HG02973 (cell line): ENCODE measurements around the gene TKTL1.
"Not testable (repeated sequence)": the region's sequence is repeated elsewhere in the genome, so short reads cannot be mapped to it uniquely, and the experiment has no call there.

Experiments used
- ATAC-seq: cut with Tn5 transposase; IDR thresholded peaks from one replicate; pipeline ENCODE4 v1.9.1; 2021; ENCODE audit warnings: moderate library complexity; ENCODE audit not compliant: unreplicated experiment

TKTL1 gene

DNA sequence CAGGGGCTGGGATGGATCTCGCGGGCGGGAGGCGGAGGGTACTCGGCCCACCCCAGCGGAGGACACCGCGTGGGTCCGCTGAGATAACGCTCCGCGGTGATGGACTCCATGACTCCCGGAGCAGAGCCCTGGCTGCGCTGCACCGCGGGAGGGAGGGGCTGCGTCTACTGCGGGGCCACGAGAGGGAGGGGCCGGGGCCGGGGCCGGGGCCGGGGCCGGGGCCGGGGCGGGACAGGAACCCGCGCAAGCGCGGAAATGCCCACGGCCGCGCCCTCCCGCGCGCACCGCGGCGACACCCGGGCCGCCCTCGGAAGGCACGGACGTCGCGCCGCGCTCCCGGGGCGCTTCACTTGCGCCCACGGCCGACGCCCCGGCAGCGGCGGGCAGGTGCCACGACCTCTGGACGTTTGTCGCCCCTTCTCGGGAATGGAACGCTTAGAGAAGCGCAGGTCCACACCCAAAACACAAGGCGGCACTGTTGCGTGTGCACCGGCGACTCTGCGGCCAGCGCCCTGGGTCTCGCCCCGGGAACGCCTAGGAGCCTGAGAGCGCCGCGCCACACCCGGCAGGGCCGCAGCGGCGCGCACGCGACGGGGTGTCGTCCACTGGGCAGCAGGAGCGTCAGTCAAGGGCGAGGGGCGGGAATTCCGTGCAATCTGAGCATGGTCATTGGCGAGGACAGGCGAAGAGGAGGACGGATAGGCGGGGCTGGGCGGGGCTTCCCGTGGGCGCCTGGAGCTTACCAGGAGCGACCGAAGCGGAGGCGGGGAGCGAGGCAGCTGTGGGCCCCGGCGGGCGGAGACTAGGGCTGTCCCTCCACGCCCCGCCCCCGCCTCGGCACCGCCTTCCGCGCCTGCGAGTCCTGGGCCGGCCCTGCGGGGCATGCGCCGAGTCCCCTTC is 46.1 kb downstream of the TKTL1 start:
- ATAC-seq, result peak; percentile 67

GRCh38 chrX:154343063-154343462 is 47.5 kb downstream of the TKTL1 start:
- ATAC-seq, result not testable (repeated sequence)

GRCh38 chrX:154343620-154344019 is 48.0 kb downstream of the TKTL1 start:
- ATAC-seq, result not testable (repeated sequence)

DNA sequence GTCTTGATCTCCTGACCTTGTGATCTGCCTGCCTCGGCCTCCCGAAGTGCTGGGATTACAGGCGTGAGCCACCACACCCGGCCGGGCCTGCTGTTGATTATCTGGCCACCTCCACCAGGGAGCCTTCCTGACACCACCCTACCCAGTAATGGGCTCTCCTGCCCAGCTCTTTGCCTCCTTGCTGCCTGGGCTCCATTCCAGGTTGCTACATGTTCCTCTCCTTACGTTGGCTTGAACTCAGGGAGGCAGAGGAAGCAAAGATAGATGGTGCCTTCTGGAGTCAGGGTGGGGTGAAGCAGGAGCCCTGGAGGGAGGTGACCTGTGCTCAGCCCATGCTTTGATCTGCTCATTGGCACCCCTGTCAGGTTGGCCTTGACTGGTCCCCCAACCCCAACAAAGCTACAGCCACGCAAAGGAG is 52.5 kb downstream of the TKTL1 start:
- ATAC-seq, result no peak

DNA sequence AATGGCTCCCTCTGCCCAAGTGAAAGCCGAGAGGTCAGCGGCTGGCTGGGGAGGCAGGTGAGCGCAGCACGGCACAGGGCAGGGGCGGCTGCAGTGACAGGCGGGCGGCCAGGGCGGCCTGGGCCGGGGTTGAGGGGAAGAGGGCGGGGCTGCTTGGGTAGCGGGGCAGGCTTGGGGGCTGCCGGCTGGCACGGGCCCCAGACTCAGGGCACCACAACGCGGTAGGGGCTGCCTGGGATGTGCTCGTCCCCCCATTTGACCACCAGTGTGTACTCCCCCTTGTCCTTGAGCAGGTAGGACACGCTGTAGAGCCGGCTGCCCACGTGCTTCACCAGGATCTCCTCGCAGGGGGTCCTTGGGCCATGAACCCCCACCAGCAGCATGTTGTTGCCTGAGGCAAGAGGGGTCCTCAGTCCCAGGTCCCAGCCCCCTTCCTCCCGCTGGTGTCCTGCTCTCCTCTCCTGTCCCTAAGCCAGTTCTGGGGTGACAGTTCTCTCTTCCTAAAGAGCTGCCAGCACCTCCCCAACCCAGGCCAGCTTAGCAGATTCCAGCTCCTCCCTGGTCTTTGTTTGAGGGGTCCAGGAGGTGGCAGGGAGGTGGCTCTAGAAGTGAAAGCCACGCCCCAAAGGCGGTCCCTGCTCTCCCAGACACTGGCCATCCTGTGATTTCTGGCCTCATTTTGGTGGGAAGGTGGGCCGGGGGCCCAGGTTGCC is 53.2 kb downstream of the TKTL1 start:
- no peak for ATAC-seq

DNA sequence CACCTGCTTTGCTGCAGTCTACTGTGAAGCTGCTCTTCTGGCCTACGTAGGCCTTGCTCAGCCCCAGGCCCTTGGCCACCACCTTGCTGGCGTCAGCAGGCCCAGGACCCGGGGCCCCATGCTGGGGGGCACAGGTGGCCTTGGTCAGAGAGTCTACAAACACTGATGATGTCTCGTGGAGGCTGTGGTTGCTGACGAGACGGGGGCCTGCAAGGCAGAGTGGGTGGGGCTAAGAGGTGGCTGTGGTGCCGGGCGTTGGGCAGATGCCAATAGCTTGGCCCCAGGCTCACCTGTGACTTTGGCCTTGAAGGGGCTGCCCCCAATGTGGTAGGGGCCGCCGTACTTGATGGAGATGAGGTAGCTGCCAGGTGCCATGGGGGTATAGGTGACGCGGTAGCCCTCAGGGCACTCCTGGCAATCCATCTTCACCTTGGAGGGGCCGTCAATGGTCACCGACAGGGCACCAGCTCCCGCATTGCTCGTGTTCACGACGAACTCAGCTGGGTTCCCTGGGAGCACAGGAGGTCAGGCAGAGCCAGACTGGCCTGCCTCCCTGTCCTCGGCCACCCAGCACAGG is 53.9 kb downstream of the TKTL1 start:
- ATAC-seq, result no peak

GRCh38 chrX:154349979-154350378 is 54.4 kb downstream of the TKTL1 start:
- ATAC-seq, result no peak

DNA sequence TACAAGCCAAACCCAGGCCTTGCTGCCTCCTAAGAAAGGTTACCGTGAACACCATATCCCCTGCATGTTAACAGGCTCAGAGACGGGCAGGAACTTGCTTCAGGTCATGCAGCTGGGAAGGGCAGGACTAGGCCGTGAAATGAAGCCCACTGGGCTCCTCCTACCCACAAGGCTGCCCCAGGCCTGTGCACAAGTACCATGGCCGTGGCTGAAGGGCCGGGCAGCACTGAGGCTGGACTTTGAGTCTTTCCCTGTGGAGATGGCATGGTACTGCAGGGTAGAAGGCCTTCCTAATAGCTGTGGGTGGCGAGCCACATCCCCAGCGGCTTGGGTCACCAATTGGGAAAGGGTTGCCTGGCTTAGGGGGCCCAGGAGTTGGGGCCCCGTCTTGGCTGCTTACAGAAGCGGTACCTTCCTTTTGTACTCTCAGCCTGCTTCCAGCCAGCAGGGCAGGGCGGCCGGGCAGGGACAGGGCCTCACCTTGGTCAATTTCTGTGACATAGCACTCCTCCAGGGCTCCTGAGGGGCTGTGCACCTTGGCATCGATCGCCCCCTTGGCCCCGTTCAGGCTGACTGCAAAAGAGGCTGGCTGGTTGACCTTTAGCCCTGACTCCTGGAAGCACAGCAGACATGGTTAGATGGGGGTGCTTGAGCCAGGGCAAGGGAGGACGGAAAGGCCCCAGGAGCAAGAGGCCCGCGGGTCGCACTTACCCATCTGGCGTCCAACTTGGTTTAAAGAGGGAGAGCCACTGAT is 55.0 kb downstream of the TKTL1 start:
- ATAC-seq, result no peak

DNA sequence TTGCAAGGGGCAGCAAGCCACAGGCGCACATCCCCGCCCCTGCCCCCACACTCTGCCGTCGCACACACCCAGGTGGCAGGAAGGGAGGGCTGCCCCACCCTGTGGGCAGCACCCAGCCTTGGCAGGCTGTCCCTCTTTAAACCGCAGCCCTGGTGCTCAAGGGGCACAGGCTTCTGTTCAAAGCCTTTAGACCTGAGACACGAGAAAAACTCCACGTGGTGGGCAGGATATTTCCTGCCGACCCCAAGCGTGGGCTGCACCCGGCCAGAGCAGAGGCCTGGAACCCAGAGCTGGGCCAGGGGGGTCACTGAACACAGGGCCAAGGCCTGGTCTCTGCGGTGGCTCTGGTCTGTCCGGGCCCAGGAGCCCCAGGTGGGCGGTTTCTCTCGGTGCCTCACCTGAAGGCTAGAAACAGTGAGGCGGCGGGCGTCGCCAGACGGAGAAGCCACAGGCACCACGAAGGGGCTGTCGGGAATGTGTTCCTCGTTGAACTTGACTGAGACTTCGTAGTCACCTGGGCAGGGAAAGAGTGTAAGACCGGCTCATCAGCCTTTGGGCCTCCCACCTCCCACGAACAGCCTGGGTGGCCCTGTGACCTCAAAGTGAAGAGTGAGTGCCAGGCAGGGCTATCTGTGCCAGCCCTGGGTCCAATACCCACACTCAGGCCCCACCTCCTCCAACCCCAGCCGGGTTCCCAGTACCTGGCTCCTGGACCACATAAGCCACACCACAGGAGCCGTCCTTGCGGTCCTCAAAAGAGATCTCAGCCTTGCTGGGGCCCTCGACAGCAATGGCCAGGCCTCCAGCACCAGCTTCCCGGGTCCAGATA is 55.8 kb downstream of the TKTL1 start:
- ATAC-seq, result no peak

DNA sequence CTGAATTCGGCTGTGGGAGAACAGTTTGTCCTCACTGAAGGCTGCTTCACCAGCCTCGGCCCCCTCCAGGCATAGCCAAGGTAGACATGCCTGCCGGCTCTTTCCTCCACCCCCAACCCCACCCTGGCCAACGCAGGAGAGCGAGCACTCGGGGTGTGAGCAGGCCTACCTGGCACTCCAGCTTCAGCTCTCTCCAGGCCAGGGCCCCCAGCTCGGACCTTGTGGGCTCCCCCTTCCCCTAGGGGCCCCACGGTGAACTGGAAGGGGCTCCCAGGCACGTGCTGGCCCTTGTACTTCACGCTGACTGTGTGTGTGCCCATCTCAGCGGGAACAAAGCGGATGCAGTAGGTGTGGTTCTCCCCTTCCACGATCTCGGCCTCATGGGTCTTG is 56.4 kb downstream of the TKTL1 start:
- no peak for ATAC-seq

DNA sequence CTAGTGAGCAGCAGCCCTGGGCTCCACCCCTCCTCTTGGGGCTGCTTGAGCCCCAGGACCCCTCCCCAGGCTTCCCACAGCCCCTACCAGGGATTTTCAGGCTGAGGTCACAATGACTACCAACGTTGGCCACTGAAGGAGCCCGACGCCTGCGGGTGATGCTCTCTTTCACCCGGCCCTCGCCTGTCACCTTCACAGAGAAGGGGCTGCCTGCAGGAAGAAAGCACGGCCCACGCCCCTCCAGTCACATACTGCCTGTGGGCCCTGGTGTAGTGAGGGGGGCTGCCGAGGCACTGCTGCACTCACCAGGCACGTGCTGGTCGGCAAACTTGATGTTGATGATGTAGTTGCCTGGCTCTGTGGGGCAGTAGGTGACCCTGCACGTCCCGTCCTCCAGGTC is 56.9 kb downstream of the TKTL1 start:
- ATAC-seq, result no peak

GRCh38 chrX:154353172-154353843 is 57.7 kb downstream of the TKTL1 start:
- no peak for ATAC-seq

GRCh38 chrX:154354013-154354412 is 58.4 kb downstream of the TKTL1 start:
- ATAC-seq, result no peak

- ATAC-seq, result no peak
Measured at GRCh38 chrX:154354516-154354915, 58.9 kb downstream of the TKTL1 start.

- no peak for ATAC-seq
Measured at GRCh38 chrX:154355094-154355775, 59.6 kb downstream of the TKTL1 start.

GRCh38 chrX:154355776-154356140 is 60.2 kb downstream of the TKTL1 start:
- no peak for ATAC-seq

DNA sequence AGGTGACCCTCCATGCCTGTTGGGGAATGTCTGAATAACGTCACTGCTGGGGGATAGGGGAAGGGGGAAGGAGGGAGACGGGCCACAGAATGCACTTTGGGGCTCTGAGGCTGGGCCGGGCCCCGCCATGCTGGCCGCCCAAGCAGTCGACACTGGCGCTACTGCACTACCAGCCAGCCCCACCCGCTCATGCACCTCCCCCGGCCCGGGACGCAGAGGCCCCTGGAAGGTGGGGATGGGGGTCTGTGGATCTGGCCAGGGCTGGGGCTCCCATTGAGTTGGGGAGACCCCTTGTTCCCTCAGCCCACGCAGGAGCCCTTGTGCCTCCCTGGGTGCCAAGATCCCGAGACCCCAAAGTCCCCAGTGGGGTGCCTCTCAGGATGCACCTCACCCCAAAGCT is 61.0 kb downstream of the TKTL1 start:
- ATAC-seq, result no peak

DNA sequence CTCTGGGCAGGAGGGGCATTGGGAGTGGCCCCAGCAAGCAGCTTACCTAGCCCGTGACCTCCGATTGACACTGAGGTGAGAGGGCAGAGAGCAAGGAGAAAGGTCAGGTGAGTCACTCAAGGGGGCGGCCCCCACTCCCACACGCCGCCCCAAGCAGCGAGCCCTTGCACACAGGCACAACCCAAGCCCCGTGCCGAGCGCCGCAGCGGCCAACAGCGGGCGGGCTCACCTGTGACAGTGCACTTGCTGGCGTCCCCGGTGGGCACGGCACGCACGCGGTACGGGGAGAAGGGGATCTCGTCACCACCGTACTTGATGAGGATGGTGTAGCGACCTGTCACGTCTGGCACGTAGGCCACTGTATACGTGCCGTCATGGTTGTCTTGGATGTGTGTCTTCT is 61.6 kb downstream of the TKTL1 start:
- no peak for ATAC-seq

- ATAC-seq, result no peak
Measured at GRCh38 chrX:154358011-154358410, 62.4 kb downstream of the TKTL1 start.
